IgD-negative memory B cell (primary cell): Measurements from ENCODE around the gene NPAP1. TPM values are rescaled to one million over a fixed set of nuclear protein-coding genes. Genes with fewer than 3 reads are reported as not detected.
"Not testable (repeated sequence)": the region's sequence is repeated elsewhere in the genome, so short reads cannot be mapped to it uniquely, and the experiment has no call there.

Experiments
- H3K27ac Mint-ChIP-seq, 3 donors: one replicate each; pipeline ENCODE4 v1.8.0; 2020 to 2022; ENCODE audit warnings: mild to moderate bottlenecking in 3 of 3, mixed read lengths in 3 of 3, moderate library complexity in 1 of 3
- H3K27me3 Mint-ChIP-seq: one replicate; pipeline ENCODE4 v1.8.0; 2021; ENCODE audit warnings: mixed read lengths
- H3K36me3 Mint-ChIP-seq: one replicate; pipeline ENCODE4 v1.8.0; 2020; ENCODE audit warnings: mild to moderate bottlenecking, mixed read lengths
- H3K4me1 Mint-ChIP-seq, 3 donors: one replicate each; pipeline ENCODE4 v1.8.0; 2020 to 2022; ENCODE audit warnings: mixed read lengths in 3 of 3, mild to moderate bottlenecking in 1 of 3
- H3K4me3 Mint-ChIP-seq, 4 donors: one replicate each; pipeline ENCODE4 v1.8.0; 2020 to 2022; ENCODE audit warnings: mild to moderate bottlenecking in 4 of 4, mixed read lengths in 4 of 4, moderate library complexity in 3 of 4
- H3K9me3 Mint-ChIP-seq, 3 donors: one replicate each; pipeline ENCODE4 v1.8.0; 2020 to 2021; ENCODE audit warnings: mixed read lengths in 3 of 3, mild to moderate bottlenecking in 1 of 3
- polyA plus RNA-seq: library from polyadenylated mRNA; unstranded; fragments of 300-500 nt; fragmentation: Illumina TruSeq; gene quantifications from one replicate; pipeline ENCODE4 v1.2.3, GENCODE V29; 2021

Gene NPAP1
- not detected for polyA plus RNA-seq

DNA sequence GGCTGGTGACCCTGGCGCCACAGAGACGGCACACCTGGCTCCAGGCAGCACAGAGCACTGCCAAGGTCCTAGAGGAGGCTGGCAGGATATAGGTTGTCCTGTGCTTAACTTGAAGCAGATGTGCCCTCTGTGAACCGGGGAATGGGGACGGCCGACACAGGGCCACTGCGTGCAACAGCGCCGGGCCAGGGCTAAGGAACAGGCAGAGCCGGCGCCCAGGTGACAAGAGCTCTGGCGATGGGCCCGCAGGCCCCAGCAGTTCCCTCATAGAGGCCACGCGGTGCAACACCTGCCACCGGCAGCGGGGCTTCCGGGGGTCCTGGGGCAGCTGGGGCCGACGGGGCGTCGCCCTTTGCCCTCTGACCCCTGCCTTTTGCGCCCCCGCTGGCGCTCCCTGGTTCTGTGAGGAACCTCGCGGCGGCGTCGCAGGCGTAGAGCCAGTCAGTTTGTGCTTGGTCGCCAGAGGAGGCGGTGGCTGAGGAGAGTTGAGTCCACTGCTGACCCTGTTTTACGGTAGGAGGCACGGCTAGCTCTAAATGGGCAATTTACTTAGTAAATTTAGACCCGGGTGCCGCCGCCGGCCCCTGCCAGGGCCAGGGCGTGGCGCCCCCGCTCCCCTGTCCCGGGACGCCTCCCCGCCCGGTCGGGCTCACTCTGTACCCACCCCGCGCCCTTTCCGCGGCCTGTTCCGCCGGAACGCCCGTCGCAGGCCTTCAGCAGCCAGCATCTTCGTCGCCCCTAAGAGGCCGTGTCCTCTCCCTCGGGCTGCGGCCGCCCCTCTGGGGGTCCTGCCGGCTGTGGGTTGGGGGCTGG, at the start of gene NPAP1:
TSS of gene NPAP1 (plus strand) at position 444 of the 813 bp plus-strand sequence. CDS start at position 537, 93 bp downstream.
- peaks cover 0 to 6% (median 6%) of the 10 kb centered on the region in 3 donors for H3K9me3 Mint-ChIP-seq
- H3K27me3 Mint-ChIP-seq: no peaks in the 10 kb centered on the region
- no peak within 1 kb of the TSS for H3K27ac Mint-ChIP-seq
- no peaks in the 10 kb centered on the region for H3K36me3 Mint-ChIP-seq
- H3K4me1 Mint-ChIP-seq: no peaks in the 10 kb centered on the region
- no peak within 1 kb of the TSS for H3K4me3 Mint-ChIP-seq

DNA sequence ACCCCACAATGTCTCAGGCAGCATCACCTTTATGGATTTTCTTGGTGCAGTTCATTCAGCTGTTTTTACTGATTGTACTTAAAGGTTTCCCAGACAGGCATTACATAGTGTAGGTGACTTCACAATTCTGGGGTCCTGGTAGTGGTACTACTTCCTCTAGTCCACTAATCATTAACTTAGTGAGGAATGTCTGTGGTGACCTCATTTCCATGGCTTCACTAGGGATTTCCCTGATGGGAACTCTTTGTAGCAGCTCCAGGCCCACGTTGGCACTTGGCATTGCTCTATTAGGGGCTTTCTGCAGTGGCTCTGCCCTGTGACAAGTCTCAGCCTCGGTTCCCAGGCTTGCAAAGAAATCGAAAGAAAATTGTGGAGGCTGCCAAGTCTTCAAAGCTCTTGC, 48.1 kb upstream of the NPAP1 start:
- no peak overlapping the region for H3K27ac Mint-ChIP-seq
- H3K4me3 Mint-ChIP-seq: no peak overlapping the region
- H3K36me3 Mint-ChIP-seq: no peaks in the 10 kb centered on the region
- H3K4me1 Mint-ChIP-seq: peaks cover 0 to 2% (median 0%) of the 10 kb centered on the region in 3 donors
- H3K27me3 Mint-ChIP-seq: no peaks in the 10 kb centered on the region
- H3K9me3 Mint-ChIP-seq: peaks cover 2 to 16% (median 9%) of the 10 kb centered on the region in 3 donors

DNA sequence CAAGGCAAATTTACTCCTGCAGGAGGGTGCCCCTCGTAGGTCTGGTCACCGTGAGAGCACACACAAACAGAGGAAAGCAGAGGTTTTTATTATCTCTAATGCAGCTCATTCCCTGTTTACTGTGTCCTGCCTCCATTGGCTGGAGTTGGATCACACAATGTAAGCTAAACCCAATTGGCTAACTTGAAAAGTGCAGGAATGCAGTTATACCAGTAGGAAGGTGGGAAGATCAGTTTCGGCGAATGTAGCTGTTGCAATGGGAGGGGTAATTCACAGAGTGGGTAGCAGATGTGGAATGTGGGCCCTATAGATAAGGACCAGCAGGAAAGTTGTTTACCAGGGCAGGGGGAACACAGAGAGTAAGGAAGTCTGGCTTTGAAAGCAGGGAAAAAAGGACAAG, 42.5 kb upstream of the NPAP1 start:
- H3K4me1 Mint-ChIP-seq: peaks cover 0 to under 1% (median 0%) of the 10 kb centered on the region in 3 donors
- H3K9me3 Mint-ChIP-seq: peaks cover 3 to 21% (median 16%) of the 10 kb centered on the region in 3 donors
- no peak overlapping the region for H3K4me3 Mint-ChIP-seq
- H3K36me3 Mint-ChIP-seq: no peaks in the 10 kb centered on the region
- no peaks in the 10 kb centered on the region for H3K27me3 Mint-ChIP-seq
- H3K27ac Mint-ChIP-seq: no peak overlapping the region

DNA sequence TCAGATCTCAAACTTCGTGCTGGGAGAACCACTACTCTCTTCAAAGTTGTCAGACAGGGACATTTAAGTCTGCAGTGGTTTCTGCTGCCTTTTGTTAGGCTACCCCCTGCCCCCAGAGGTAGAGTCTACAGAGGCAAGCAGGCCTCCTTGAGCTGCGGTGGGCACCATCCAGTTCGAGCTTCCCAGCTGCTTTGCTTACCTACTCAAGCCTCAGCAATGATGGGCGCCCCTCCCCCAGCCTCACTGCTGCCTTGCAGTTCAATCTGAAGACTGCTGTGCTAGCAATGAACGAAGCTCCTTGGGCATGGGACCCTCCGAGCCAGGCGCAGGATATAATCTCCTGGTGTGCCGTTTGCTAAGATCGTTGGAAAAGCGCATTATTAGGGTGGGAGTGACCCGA, 36.2 kb upstream of the NPAP1 start:
- not testable (repeated sequence) for H3K27ac Mint-ChIP-seq, H3K4me3 Mint-ChIP-seq, H3K27me3 Mint-ChIP-seq, H3K4me1 Mint-ChIP-seq, H3K36me3 Mint-ChIP-seq
- H3K9me3 Mint-ChIP-seq: peaks cover 3 to 10% (median 6%) of the 10 kb centered on the region in 3 donors

- H3K27me3 Mint-ChIP-seq: no peaks in the 10 kb centered on the region
- peaks cover 0 to 8% (median 4%) of the 10 kb centered on the region in 3 donors for H3K9me3 Mint-ChIP-seq
- no peak overlapping the region for H3K4me3 Mint-ChIP-seq
- H3K4me1 Mint-ChIP-seq: no peaks in the 10 kb centered on the region
- no peak overlapping the region for H3K27ac Mint-ChIP-seq
- no peaks in the 10 kb centered on the region for H3K36me3 Mint-ChIP-seq
Measured at GRCh38 chr15:24645627-24646026, 29.9 kb upstream of the NPAP1 start.

GRCh38 chr15:24659622-24660021, 16.0 kb upstream of the NPAP1 start:
- Mint-ChIP-seq H3K27me3 (no peaks in the 10 kb centered on the region), H3K36me3 (no peaks in the 10 kb centered on the region), H3K4me3 (no peak overlapping the region), H3K4me1 (no peaks in the 10 kb centered on the region), H3K27ac (no peak overlapping the region), H3K9me3 (peaks cover 11 to 28% (median 14%) of the 10 kb centered on the region in 3 donors)

DNA sequence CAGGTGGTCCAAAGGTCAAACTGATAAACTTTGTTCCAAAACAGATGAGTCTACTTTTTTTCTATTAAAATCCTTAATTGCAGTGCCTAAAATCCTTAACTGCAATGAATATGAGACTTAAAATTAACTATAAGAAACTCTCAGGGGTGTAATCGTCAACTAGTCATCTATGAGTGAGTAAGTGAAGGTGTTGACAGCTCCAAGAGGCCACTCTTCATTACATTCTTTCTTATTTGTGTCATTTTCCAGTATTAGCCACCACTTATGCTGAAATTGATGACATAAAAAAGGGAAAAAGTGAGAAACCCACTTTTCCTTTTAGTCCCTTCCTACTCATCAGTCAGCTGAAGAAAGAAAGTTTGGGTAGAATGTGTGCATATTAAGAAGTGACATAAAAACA, 12.6 kb upstream of the NPAP1 start:
- Mint-ChIP-seq H3K36me3 (no peaks in the 10 kb centered on the region), H3K9me3 (peaks cover 10 to 22% (median 12%) of the 10 kb centered on the region in 3 donors), H3K4me3 (no peak overlapping the region), H3K27me3 (no peaks in the 10 kb centered on the region), H3K4me1 (no peaks in the 10 kb centered on the region), H3K27ac (no peak overlapping the region)

DNA sequence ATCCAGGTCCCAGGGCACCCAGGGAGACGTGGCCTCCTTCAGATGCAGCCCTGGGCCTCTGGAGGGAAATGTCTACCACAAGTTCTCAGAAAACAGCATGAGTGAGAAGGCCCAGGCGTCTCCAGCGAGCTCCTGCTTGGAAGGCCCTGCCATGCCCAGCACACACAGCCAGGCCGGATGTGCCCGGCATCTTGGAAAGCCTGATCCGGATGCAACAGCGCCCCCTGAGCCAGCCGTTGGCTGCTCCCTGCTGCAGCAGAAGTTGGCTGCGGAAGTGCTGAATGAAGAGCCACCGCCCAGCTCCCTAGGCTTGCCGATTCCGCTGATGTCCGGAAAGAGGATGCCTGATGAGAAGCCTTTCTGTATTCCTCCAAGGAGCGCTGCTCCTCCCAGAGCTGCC, 856 bp downstream of the NPAP1 start:
- Mint-ChIP-seq H3K27me3 (no peaks in the 10 kb centered on the region), H3K4me1 (no peaks in the 10 kb centered on the region), H3K9me3 (peaks cover 0 to 5% (median 4%) of the 10 kb centered on the region in 3 donors), H3K4me3 (no peak overlapping the region), H3K27ac (no peak overlapping the region), H3K36me3 (no peaks in the 10 kb centered on the region)

GRCh38 chr15:24678485-24678884, 2.9 kb downstream of the NPAP1 start:
- Mint-ChIP-seq H3K4me1 (no peaks in the 10 kb centered on the region), H3K27me3 (no peaks in the 10 kb centered on the region), H3K27ac (no peak overlapping the region), H3K9me3 (peaks cover 0 to 4% (median 2%) of the 10 kb centered on the region in 3 donors), H3K4me3 (no peak overlapping the region), H3K36me3 (no peaks in the 10 kb centered on the region)

DNA sequence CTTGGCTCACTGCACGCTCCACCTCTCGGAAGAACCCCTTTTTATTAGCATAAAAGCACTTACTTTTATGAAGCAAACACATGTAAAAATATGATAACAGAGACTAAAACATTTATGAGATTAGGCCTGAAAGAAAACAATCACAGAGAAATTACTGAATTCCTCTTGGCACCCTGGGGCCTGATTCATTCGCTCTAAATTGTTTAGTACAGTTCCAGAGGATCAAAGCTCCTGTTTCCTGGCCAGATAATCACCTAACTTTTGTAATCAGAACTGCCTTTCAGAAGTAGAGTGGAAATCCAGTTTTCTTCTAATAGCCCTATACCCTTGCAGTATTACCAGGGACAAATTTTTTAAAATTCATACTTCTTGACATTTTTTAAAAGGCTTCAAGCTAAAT, 6.4 kb downstream of the NPAP1 start:
- no peak overlapping the region for H3K27ac Mint-ChIP-seq
- no peak overlapping the region for H3K4me3 Mint-ChIP-seq
- no peaks in the 10 kb centered on the region for H3K27me3 Mint-ChIP-seq
- no peaks in the 10 kb centered on the region for H3K4me1 Mint-ChIP-seq
- H3K9me3 Mint-ChIP-seq: peaks cover 0 to 13% (median 2%) of the 10 kb centered on the region in 3 donors
- no peaks in the 10 kb centered on the region for H3K36me3 Mint-ChIP-seq

DNA sequence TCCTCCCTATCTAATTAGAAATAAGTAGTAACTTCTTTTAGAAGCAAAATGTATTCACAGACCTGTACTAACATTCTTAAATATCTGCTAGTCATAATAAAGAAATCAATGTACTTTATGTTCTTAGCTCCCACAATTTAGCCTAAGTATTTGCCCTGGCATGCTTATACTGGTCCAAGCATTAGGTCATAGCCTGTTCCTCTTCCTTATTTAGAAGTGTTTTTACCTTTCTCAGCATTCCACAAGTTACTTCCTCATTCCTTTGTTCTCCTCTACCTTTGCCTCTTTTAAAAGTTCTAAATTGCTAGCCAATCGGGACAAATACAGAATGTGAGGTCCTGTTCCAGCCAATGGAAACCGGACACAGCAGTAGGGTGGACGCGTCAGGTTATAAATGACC, 7.3 kb downstream of the NPAP1 start:
- peaks cover 0 to 13% (median 2%) of the 10 kb centered on the region in 3 donors for H3K9me3 Mint-ChIP-seq
- not testable (repeated sequence) for H3K36me3 Mint-ChIP-seq, H3K4me1 Mint-ChIP-seq, H3K4me3 Mint-ChIP-seq, H3K27ac Mint-ChIP-seq, H3K27me3 Mint-ChIP-seq

DNA sequence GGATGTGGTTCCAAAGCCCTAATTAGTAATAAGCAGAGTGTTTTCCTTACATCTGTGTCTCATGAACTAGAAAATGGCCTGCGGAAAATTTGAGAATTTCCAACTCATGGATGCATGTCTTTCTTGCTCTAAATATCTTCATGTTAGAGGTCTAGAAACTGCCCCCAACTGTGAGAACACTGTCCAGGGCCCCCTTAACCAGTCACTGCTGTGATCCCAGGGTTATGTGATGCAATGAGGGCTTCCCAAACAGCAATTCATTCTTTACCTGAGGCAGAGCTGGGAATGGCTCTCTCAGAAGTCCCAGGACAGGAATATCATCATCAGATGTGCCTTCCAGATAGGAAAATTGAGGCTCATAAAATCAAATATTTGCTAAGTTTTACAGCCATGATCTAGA, 8.2 kb downstream of the NPAP1 start:
- no peak overlapping the region for H3K4me3 Mint-ChIP-seq
- H3K27ac Mint-ChIP-seq: no peak overlapping the region
- H3K4me1 Mint-ChIP-seq: no peaks in the 10 kb centered on the region
- no peaks in the 10 kb centered on the region for H3K27me3 Mint-ChIP-seq
- H3K36me3 Mint-ChIP-seq: no peaks in the 10 kb centered on the region
- H3K9me3 Mint-ChIP-seq: peaks cover 0 to 13% (median 0%) of the 10 kb centered on the region in 3 donors

DNA sequence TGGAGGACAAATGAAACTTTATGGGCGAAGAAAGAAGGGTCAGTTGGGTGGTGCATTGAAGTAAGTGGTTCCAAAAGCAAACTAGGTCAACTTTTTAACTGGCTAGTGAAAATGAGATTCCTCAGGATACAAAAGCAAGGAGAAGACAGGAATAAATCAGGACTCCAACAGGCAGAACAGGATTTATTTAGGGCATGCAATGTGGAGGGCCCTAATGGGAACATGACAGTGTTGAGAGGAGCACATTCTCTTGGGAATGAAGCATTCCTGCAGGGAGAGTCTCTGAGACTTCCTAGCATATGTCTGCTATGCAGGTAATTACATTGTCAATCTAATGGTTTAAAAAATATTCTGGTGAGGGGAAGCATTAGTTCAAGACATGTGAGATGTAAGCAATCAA, 8.7 kb downstream of the NPAP1 start:
- H3K36me3 Mint-ChIP-seq: no peaks in the 10 kb centered on the region
- H3K4me3 Mint-ChIP-seq: no peak overlapping the region
- H3K4me1 Mint-ChIP-seq: no peaks in the 10 kb centered on the region
- no peaks in the 10 kb centered on the region for H3K27me3 Mint-ChIP-seq
- H3K27ac Mint-ChIP-seq: no peak overlapping the region
- H3K9me3 Mint-ChIP-seq: peaks cover 0 to 13% (median 0%) of the 10 kb centered on the region in 3 donors

- Mint-ChIP-seq H3K27me3 (no peaks in the 10 kb centered on the region), H3K4me3 (no peak overlapping the region), H3K36me3 (peaks cover 2% of the 10 kb centered on the region)
Measured at GRCh38 chr15:24696201-24696600, 20.6 kb downstream of the NPAP1 start.

GRCh38 chr15:24696842-24697241, 21.3 kb downstream of the NPAP1 start:
- H3K4me1 Mint-ChIP-seq: no peaks in the 10 kb centered on the region
- no peaks in the 10 kb centered on the region for H3K27me3 Mint-ChIP-seq
- peaks cover 2% of the 10 kb centered on the region for H3K36me3 Mint-ChIP-seq
- H3K27ac Mint-ChIP-seq: no peak overlapping the region
- no peak overlapping the region for H3K4me3 Mint-ChIP-seq
- H3K9me3 Mint-ChIP-seq: peaks cover under 1 to 11% (median 10%) of the 10 kb centered on the region in 3 donors

More at GRCh38 chr15:24696201-24696600, 20.6 kb downstream of the NPAP1 start:
- H3K27ac Mint-ChIP-seq: no peak overlapping the region
- peaks cover 2 to 11% (median 10%) of the 10 kb centered on the region in 3 donors for H3K9me3 Mint-ChIP-seq
- H3K4me1 Mint-ChIP-seq: no peaks in the 10 kb centered on the region
